Ishikawa (cell line): ENCODE measurements around the gene LMO3.

ENCODE experiments used
- CEBPB ChIP-seq: IDR thresholded peaks from 2 replicates; pipeline ENCODE4 v1.6.1; 2012
- CREB1 ChIP-seq: IDR thresholded peaks from 2 replicates; pipeline ENCODE4 v1.6.1; 2012; ENCODE audit warnings: low read depth
- EGR1 ChIP-seq: IDR thresholded peaks from 2 replicates; pipeline ENCODE4 v1.6.1; 2012
- EP300 ChIP-seq: IDR thresholded peaks from 2 replicates; pipeline ENCODE4 v1.6.1; 2012; ENCODE audit warnings: borderline replicate concordance
- FOXM1 ChIP-seq: IDR thresholded peaks from 2 replicates; pipeline ENCODE4 v1.6.1; 2012; ENCODE audit warnings: low read depth, borderline replicate concordance
- MAX ChIP-seq: IDR thresholded peaks from 2 replicates; pipeline ENCODE4 v1.6.1; 2012
- NFIC ChIP-seq: IDR thresholded peaks from 2 replicates; pipeline ENCODE4 v1.6.1; 2012
- RAD21 ChIP-seq: IDR thresholded peaks from 2 replicates; pipeline ENCODE4 v1.6.1; 2012; ENCODE audit warnings: low read depth
- REST ChIP-seq: IDR thresholded peaks from 2 replicates; pipeline ENCODE4 v1.6.1; 2012; ENCODE audit warnings: low read depth, mild to moderate bottlenecking
- TAF1 ChIP-seq: IDR thresholded peaks from 2 replicates; pipeline ENCODE4 v1.6.1; 2012; ENCODE audit warnings: low read depth, mild to moderate bottlenecking
- TCF12 ChIP-seq: IDR thresholded peaks from 2 replicates; pipeline ENCODE4 v1.6.1; 2012; ENCODE audit warnings: low read depth
- TEAD4 ChIP-seq: IDR thresholded peaks from 2 replicates; pipeline ENCODE4 v1.6.1; 2012
- USF1 ChIP-seq: IDR thresholded peaks from 2 replicates; pipeline ENCODE4 v1.6.1; 2012
- YY1 ChIP-seq: IDR thresholded peaks from 2 replicates; pipeline ENCODE4 v1.6.1; 2012; ENCODE audit warnings: low read depth
- ZBTB7A ChIP-seq: IDR thresholded peaks from 2 replicates; pipeline ENCODE4 v1.6.1; 2012; ENCODE audit warnings: low read depth

LMO3 gene

GRCh38 chr12:16564675-16565074 lies 41.3 kb downstream of the LMO3 start:
- no peak for TF ChIP-seq TEAD4
- TF ChIP-seq EP300, result no peak
- no peak for TF ChIP-seq RAD21
- no peak for TF ChIP-seq MAX
- TF ChIP-seq FOXM1, result no peak
- TF ChIP-seq NFIC, result no peak
- no peak for TF ChIP-seq ZBTB7A
- no peak for TF ChIP-seq CREB1
- no peak for TF ChIP-seq TCF12
- no peak for TF ChIP-seq YY1
- TF ChIP-seq EGR1, result no peak
- no peak for TF ChIP-seq TAF1
- no peak for TF ChIP-seq CEBPB

GRCh38 chr12:16563504-16563903 lies 42.5 kb downstream of the LMO3 start:
- no peak for TF ChIP-seq CEBPB
- no peak for TF ChIP-seq REST
- TF ChIP-seq EGR1, result no peak
- TF ChIP-seq MAX, result no peak
- TF ChIP-seq CREB1, result no peak
- TF ChIP-seq YY1, result no peak
- TF ChIP-seq EP300, result no peak
- no peak for TF ChIP-seq TEAD4

GRCh38 chr12:16562921-16563320 lies 43.0 kb downstream of the LMO3 start:
- no peak for TF ChIP-seq YY1
- no peak for TF ChIP-seq NFIC
- TF ChIP-seq CEBPB, result no peak
- TF ChIP-seq TEAD4, result no peak
- no peak for TF ChIP-seq TAF1
- no peak for TF ChIP-seq USF1
- TF ChIP-seq EGR1, result no peak
- TF ChIP-seq EP300, result no peak
- TF ChIP-seq REST, result no peak
- no peak for TF ChIP-seq TCF12
- no peak for TF ChIP-seq FOXM1
- TF ChIP-seq RAD21, result no peak
- no peak for TF ChIP-seq CREB1
- no peak for TF ChIP-seq MAX
- no peak for TF ChIP-seq ZBTB7A

GRCh38 chr12:16562435-16562834 lies 43.5 kb downstream of the LMO3 start:
- TF ChIP-seq TAF1 (no peak), RAD21 (no peak), ZBTB7A (no peak), TEAD4 (no peak), FOXM1 (no peak), REST (no peak), CEBPB (no peak), MAX (no peak), YY1 (no peak), EP300 (no peak), NFIC (no peak), CREB1 (no peak), EGR1 (no peak)
